Skeletal muscle tissue (tissue), 4 donors: ENCODE results near the gene FNDC3B. TPM values are rescaled to one million over a fixed set of nuclear protein-coding genes. Genes with fewer than 3 reads are reported as not detected.

ENCODE experiments used
- H3K27ac ChIP-seq: one replicate; pipeline ENCODE4 v1.7.0; 2013; ENCODE audit warnings: mild to moderate bottlenecking, low read depth, low read length, inconsistent platforms
- H3K27me3 ChIP-seq, 3 donors: one replicate each; pipeline ENCODE4 v1.7.0; 2013; ENCODE audit warnings: low read length in 3 of 3; ENCODE audit not compliant: control insufficient read depth in 3 of 3, insufficient read depth in 3 of 3
- H3K36me3 ChIP-seq, 3 donors: one replicate each; pipeline ENCODE4 v1.7.0; 2013; ENCODE audit warnings: low read length in 3 of 3; ENCODE audit not compliant: control insufficient read depth in 3 of 3, insufficient read depth in 3 of 3
- H3K4me1 ChIP-seq, 3 donors: one replicate each; pipeline ENCODE4 v1.7.0; 2013; ENCODE audit warnings: low read length in 3 of 3, mild to moderate bottlenecking in 3 of 3; ENCODE audit not compliant: control insufficient read depth in 3 of 3, insufficient read depth in 3 of 3
- H3K4me3 ChIP-seq, 3 donors: one replicate each; pipeline ENCODE4 v1.7.0; 2013; ENCODE audit warnings: low read length in 3 of 3
- H3K9ac ChIP-seq, 3 donors: one replicate each; pipeline ENCODE4 v1.7.0; 2013; ENCODE audit warnings: low read length in 3 of 3, mild to moderate bottlenecking in 3 of 3, moderate library complexity in 2 of 3, low read depth in 1 of 3
- H3K9me3 ChIP-seq, 3 donors: one replicate each; pipeline ENCODE4 v1.7.0; 2013; ENCODE audit warnings: low read length in 3 of 3; ENCODE audit not compliant: control insufficient read depth in 3 of 3
- total RNA-seq: library from RNA; depleted of rRNA; stranded (reverse); fragments of >200 nt; gene quantifications from one replicate; pipeline ENCODE4 v1.2.3, GENCODE V29; 2014
- donor health status: Osteomylitis.

FNDC3B gene
- total RNA-seq, 1 donor from 2014 or later: 140 TPM

GRCh38 chr3:172180473-172180872 is 141.1 kb downstream of the FNDC3B start:
- Histone ChIP-seq H3K27ac (no peak overlapping the region), H3K4me1 (peaks cover 7 to 22% (median 10%) of the 10 kb centered on the region in 3 donors), H3K9me3 (no peaks in the 10 kb centered on the region), H3K27me3 (no peaks in the 10 kb centered on the region), H3K36me3 (no peaks in the 10 kb centered on the region), H3K4me3 (no peak overlapping the region), H3K9ac (no peak overlapping the region)

GRCh38 chr3:172181932-172182586 is 142.7 kb downstream of the FNDC3B start:
- no peaks in the 10 kb centered on the region for H3K36me3 ChIP-seq
- no peak overlapping the region for H3K4me3 ChIP-seq
- H3K4me1 ChIP-seq: peaks cover 7 to 11% (median 10%) of the 10 kb centered on the region in 3 donors
- no peaks in the 10 kb centered on the region for H3K9me3 ChIP-seq
- H3K9ac ChIP-seq: no peak overlapping the region
- H3K27ac ChIP-seq: no peak overlapping the region
- no peaks in the 10 kb centered on the region for H3K27me3 ChIP-seq

DNA sequence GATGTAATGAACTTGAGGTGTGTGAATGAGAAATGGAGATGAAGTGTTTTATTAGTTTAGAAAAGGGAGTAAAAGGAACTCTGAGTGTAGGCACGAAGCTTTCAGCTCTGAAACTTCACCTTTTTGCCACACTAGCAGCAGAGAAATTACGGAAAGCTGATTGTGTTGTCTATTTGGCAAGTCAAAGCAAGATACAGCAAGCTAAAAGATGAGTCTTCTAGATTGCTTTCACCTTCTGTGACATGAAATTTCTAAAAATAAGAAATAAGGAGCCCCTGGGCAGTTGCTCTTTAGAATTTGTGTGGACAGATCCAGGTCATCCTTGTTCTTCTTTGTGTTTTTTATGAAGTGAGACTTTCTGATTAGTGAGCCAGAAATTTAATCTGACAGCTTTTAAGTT is 143.4 kb downstream of the FNDC3B start:
- no peak overlapping the region for H3K27ac ChIP-seq

GRCh38 chr3:172184106-172184822 is 144.9 kb downstream of the FNDC3B start:
- Histone ChIP-seq H3K27me3 (no peaks in the 10 kb centered on the region), H3K9ac (no peak overlapping the region), H3K36me3 (no peaks in the 10 kb centered on the region), H3K4me1 (peaks cover 7 to 11% (median 10%) of the 10 kb centered on the region in 3 donors), H3K4me3 (no peak overlapping the region), H3K27ac (no peak overlapping the region), H3K9me3 (no peaks in the 10 kb centered on the region)

More for the DNA sequence above, 143.4 kb downstream of the FNDC3B start:
- no peak overlapping the region for H3K9ac ChIP-seq
- H3K4me3 ChIP-seq: no peak overlapping the region
- H3K27me3 ChIP-seq: no peaks in the 10 kb centered on the region
- H3K36me3 ChIP-seq: no peaks in the 10 kb centered on the region
- H3K4me1 ChIP-seq: peaks cover 7 to 11% (median 10%) of the 10 kb centered on the region in 3 donors
- H3K9me3 ChIP-seq: no peaks in the 10 kb centered on the region

- H3K27ac ChIP-seq: no peak overlapping the region
- no peaks in the 10 kb centered on the region for H3K27me3 ChIP-seq
- no peak overlapping the region for H3K9ac ChIP-seq
- no peak overlapping the region for H3K4me3 ChIP-seq
- H3K4me1 ChIP-seq: peaks cover 9 to 14% (median 14%) of the 10 kb centered on the region in 3 donors
- no peaks in the 10 kb centered on the region for H3K36me3 ChIP-seq
- H3K9me3 ChIP-seq: no peaks in the 10 kb centered on the region
Observed at GRCh38 chr3:172185907-172186306, 146.5 kb downstream of the FNDC3B start.

- H3K27ac ChIP-seq: no peak overlapping the region
- peaks cover 9 to 14% (median 14%) of the 10 kb centered on the region in 3 donors for H3K4me1 ChIP-seq
- no peaks in the 10 kb centered on the region for H3K9me3 ChIP-seq
- H3K4me3 ChIP-seq: no peak overlapping the region
- no peaks in the 10 kb centered on the region for H3K36me3 ChIP-seq
- H3K27me3 ChIP-seq: no peaks in the 10 kb centered on the region
- H3K9ac ChIP-seq: no peak overlapping the region
Observed at GRCh38 chr3:172186607-172187006, 147.2 kb downstream of the FNDC3B start.

DNA sequence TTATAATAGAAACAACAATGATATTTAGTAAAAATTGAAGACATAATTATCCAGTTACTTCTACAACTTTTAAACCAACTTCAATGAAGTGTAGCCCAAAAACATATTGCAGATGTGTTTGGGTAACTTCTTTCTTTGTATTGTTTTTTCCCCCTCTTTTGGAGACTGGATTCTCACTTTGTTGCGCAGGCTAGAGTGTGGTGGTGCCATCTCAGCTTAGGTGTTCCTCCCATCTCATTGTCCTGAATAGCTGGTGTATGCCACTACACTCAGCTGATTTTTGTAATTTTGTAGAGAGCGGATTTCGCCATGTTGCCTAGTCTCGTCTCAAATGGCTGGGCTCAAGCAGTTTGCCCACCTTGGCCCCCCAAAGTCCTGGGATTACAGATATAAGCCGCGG is 148.1 kb downstream of the FNDC3B start:
- no peaks in the 10 kb centered on the region for H3K36me3 ChIP-seq
- peaks cover 3 to 6% (median 5%) of the 10 kb centered on the region in 3 donors for H3K4me1 ChIP-seq
- H3K9me3 ChIP-seq: no peaks in the 10 kb centered on the region
- H3K4me3 ChIP-seq: no peak overlapping the region
- no peak overlapping the region for H3K9ac ChIP-seq
- H3K27ac ChIP-seq: no peak overlapping the region
- H3K27me3 ChIP-seq: no peaks in the 10 kb centered on the region

GRCh38 chr3:172188511-172188910 is 149.1 kb downstream of the FNDC3B start:
- Histone ChIP-seq H3K9ac (no peak overlapping the region), H3K4me3 (no peak overlapping the region), H3K4me1 (peaks cover 3 to 4% (median 4%) of the 10 kb centered on the region in 3 donors), H3K27ac (no peak overlapping the region), H3K36me3 (no peaks in the 10 kb centered on the region), H3K27me3 (no peaks in the 10 kb centered on the region), H3K9me3 (no peaks in the 10 kb centered on the region)

GRCh38 chr3:172189213-172189612 is 149.8 kb downstream of the FNDC3B start:
- no peak overlapping the region for H3K9ac ChIP-seq
- no peak overlapping the region for H3K4me3 ChIP-seq
- H3K27me3 ChIP-seq: no peaks in the 10 kb centered on the region
- no peaks in the 10 kb centered on the region for H3K36me3 ChIP-seq
- H3K27ac ChIP-seq: no peak overlapping the region
- no peaks in the 10 kb centered on the region for H3K9me3 ChIP-seq
- H3K4me1 ChIP-seq: peaks cover 3 to 4% (median 4%) of the 10 kb centered on the region in 3 donors

DNA sequence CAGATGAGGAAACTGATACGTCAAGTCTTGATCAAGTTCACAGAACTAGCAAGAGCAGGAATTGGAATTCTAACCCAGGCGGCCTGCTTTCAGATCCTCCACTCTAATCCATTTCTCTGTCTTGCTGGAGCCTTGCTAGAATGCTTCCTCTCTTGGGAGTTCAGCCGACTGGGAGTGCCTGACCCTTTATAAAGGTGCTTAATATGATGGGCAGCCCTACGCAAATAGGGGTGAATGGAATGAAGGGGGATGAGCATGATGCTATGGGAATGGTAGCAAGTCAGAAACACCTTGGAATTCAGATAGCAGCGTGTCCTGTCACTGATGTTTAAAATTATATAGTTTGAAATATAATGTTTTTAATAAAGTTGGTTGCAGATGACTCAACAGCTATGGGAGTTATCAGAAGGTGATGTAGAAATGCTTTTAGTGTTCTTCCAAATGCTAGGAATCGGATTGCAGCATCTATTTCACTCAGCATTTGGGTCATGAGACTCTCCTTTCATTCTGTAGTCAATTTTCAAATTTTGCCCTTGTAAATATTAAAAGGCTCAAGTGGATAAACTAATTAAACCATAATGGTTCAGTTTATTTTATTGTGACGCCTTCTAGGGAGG is 150.7 kb downstream of the FNDC3B start:
- H3K4me1 ChIP-seq: peaks cover 3 to 5% (median 5%) of the 10 kb centered on the region in 3 donors
- no peaks in the 10 kb centered on the region for H3K9me3 ChIP-seq
- no peaks in the 10 kb centered on the region for H3K36me3 ChIP-seq
- H3K27ac ChIP-seq: no peak overlapping the region
- H3K4me3 ChIP-seq: no peak overlapping the region
- no peaks in the 10 kb centered on the region for H3K27me3 ChIP-seq
- no peak overlapping the region for H3K9ac ChIP-seq
